HG03060 (cell line): ENCODE data around the gene EPHA1.
A peak's percentile ranks its signal among the peaks of the same experiment; 100 is the strongest.

ENCODE experiments used
- ATAC-seq: cut with Tn5 transposase; IDR thresholded peaks from one replicate; pipeline ENCODE4 v1.9.1; 2021; ENCODE audit warnings: low read depth, moderate number of reproducible peaks; ENCODE audit not compliant: unreplicated experiment

Gene EPHA1

GRCh38 chr7:143390104-143390772 lies 18.4 kb downstream of the EPHA1 start:
- no peak for ATAC-seq

GRCh38 chr7:143389316-143390103 lies 19.1 kb downstream of the EPHA1 start:
- no peak for ATAC-seq

DNA sequence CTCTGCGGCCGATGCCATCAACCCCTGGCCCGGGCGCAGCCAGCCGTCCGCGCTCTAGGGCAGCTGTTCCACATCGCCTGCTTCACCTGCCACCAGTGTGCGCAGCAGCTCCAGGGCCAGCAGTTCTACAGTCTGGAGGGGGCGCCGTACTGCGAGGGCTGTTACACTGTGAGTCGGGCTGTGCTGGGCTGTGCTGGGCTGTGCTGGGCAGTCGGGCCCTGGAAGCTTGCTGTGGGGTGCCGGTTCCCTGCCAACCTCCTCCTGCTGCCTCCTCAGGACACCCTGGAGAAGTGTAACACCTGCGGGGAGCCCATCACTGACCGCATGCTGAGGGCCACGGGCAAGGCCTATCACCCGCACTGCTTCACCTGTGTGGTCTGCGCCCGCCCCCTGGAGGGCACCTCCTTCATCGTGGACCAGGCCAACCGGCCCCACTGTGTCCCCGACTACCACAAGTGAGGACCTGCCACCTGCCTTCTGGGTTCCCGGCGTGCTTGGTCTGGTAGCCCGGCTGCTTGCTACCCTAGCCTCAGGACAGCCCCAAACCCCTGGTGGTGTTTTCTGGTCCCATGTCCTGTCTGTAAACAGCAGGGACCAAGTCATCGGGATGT lies 20.1 kb downstream of the EPHA1 start:
- ATAC-seq: no peak

DNA sequence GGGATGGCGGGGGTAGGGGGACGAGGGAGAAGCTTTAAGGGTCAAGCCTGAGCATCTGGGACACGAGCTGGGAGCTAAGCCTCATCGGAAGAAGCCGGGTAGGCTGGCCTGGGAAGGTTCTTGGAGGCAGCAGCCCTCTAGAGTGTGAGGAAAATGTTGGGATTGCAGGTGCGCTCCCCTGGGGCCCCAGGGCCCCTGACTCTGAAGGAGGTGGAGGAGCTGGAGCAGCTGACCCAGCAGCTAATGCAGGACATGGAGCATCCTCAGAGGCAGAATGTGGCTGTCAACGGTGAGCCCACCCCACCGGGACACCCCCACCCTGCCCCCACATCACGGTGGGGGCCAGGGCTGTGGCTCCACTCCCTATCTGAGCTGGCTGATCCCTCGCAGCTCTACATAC lies 20.6 kb downstream of the EPHA1 start:
- no peak for ATAC-seq

- ATAC-seq: no peak
Observed at GRCh38 chr7:143387156-143387975, 21.3 kb downstream of the EPHA1 start.

GRCh38 chr7:143385891-143386781 lies 22.5 kb downstream of the EPHA1 start:
- no peak for ATAC-seq

- no peak for ATAC-seq
Observed at GRCh38 chr7:143384661-143385631, 23.7 kb downstream of the EPHA1 start.

GRCh38 chr7:143384148-143384547 lies 24.5 kb downstream of the EPHA1 start:
- no peak for ATAC-seq

- ATAC-seq: no peak
Observed at GRCh38 chr7:143383642-143383957, 25.1 kb downstream of the EPHA1 start.

DNA sequence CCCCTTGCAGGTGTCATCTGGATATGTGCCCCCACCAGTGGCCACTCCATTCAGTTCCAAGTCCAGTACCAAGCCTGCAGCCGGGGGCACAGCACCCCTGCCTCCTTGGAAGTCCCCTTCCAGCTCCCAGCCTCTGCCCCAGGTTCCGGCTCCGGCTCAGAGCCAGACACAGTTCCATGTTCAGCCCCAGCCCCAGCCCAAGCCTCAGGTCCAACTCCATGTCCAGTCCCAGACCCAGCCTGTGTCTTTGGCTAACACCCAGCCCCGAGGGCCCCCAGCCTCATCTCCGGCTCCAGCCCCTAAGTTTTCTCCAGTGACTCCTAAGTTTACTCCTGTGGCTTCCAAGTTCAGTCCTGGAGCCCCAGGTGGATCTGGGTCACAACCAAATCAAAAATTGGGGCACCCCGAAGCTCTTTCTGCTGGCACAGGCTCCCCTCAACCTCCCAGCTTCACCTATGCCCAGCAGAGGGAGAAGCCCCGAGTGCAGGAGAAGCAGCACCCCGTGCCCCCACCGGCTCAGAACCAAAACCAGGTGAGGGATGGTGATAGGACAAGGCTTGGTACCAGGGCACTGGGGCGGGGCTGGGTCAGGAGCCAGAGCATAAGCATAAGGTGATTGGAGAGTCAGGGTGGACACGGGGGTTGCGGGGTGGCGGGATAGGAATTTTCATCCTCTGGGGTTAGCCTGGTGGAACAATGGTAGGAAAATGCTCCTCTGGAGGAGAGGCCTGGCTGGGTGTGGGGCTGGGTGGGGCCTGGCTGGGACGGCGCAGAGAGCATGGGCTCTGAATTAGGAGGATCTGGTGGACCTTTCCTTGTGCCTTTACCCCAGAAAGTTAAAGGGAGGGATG lies 25.6 kb downstream of the EPHA1 start:
- ATAC-seq: no peak

- ATAC-seq: no peak
Observed at GRCh38 chr7:143382126-143382790, 26.4 kb downstream of the EPHA1 start.

DNA sequence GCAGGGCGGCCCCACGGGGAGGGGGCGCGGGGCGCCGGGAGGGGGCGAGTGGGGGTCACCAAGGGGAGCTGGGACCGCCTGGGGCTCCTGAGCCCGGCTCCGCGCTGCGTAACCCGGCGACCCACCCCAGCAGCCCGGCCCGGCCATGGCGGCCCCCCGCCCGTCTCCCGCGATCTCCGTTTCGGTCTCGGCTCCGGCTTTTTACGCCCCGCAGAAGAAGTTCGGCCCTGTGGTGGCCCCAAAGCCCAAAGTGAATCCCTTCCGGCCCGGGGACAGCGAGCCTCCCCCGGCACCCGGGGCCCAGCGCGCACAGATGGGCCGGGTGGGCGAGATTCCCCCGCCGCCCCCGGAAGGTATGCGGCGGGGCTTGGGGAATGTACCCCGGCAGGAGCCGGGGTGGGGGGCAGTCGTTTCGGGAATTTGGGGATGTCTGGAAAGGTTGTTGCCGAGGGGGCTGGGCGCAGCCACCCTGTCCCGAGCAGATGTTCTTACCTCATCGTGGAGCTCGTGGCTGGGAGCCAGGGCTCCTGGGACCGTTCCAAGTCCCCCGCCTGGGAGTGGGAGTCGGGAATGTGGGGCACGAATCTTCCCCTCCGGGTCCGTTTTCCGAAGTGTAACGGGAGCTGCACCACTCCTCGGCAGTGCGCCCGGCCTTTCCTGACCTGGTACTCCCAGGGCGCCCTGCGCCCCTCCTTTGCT lies 27.1 kb downstream of the EPHA1 start:
- ATAC-seq: no peak

GRCh38 chr7:143380646-143381426 lies 27.8 kb downstream of the EPHA1 start, which contains the start of gene ZYX:
TSS of gene ZYX (plus strand) at chr7:143381345. CDS start at chr7:143381572, 227 bp downstream.
- ATAC-seq: peak; percentile 40

- peak; percentile 3 for ATAC-seq
Observed at GRCh38 chr7:143380260-143380645, 28.4 kb downstream of the EPHA1 start.

DNA sequence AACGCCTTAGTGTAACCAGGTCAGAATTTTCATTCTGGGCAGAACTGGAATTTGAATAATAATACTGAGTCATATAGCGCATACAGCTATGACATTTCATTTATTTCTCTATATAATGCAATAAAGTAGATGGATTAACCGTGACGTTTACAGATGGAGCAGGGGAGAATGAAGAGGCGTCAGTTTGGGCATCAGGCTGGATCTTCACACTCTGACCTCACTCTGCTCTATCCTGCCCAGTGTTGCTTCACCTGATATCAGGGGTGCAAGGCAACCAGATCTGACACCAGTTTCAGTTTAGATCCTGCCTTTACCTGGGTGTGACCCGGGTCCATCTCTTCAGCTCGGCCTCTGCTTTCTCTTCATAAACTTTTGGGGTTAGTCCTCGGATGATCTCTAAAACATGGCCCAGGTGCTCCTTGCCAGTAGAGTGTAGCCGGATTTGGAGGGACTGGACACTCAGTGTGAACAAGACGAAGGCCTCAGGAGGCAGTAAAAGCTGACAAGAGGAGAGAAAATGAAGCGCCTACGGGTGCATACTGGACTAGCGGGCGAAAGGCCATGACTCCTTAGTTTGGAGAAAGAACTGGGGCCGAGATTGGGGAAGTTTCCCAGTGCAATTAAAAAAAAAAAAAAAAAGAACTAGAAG lies 28.9 kb downstream of the EPHA1 start:
- ATAC-seq: no peak
